HEK293 (cell line): ENCODE measurements around the gene EPSTI1.

Experiments
- CTCF ChIA-PET: fragments of 350-600 bp; formaldehyde crosslinking; extraction: SDS; loops from one replicate; lab custom pipeline; 2021; ENCODE audit warnings: antibody characterized with exemption; lab: Yijun Ruan, JAX
- POLR2A ChIA-PET: fragments of 300-600 bp; formaldehyde crosslinking; extraction: SDS; loops from one replicate; lab custom pipeline; 2020; ENCODE audit warnings: antibody characterized with exemption, inconsistent platforms; lab: Yijun Ruan, JAX
- H3K27ac ChIP-seq: fragments of 200-500 bp; sonication (Bioruptor generic); 2 replicates; pipeline ENCODE4 v1.5.1; 2014; ENCODE audit warnings: low read depth, low read length, control low read depth, inconsistent platforms; ENCODE audit errors: extremely low read depth
- H3K36me3 ChIP-seq, 2 experiments: fragments of 200-500 bp in 1 of 2; sonication (Bioruptor generic) in 1 of 2; 1 replicate in 1 of 2; 2 replicates in 1 of 2; pipeline ENCODE4 v1.5.1; 2014 to 2017; ENCODE audit warnings: inconsistent platforms in 2 of 2, low read length in 2 of 2; ENCODE audit not compliant: control insufficient read depth in 2 of 2, insufficient read depth in 1 of 2
- H3K4me1 ChIP-seq: fragments of 200-500 bp; sonication (Bioruptor generic); 2 replicates; pipeline ENCODE4 v1.5.1; 2014; ENCODE audit warnings: mild to moderate bottlenecking, low read length, inconsistent platforms; ENCODE audit not compliant: control insufficient read depth, insufficient read depth
- H3K4me3 ChIP-seq: 2 replicates; pipeline ENCODE4 v1.5.1; 2011; ENCODE audit warnings: low read depth, mild to moderate bottlenecking, control low read depth, low read length, moderate library complexity
- H3K9me3 ChIP-seq: fragments of 200-500 bp; sonication (Bioruptor generic); 2 replicates; pipeline ENCODE4 v1.5.1; 2014; ENCODE audit warnings: low read depth, low read length, inconsistent platforms; ENCODE audit not compliant: control insufficient read depth, insufficient read depth
- KLF9 ChIP-seq: fragments of 450-650 bp; formaldehyde crosslinking; IDR thresholded peaks from 2 replicates; pipeline ENCODE4 v1.5.1; 2016; ENCODE audit warnings: missing biosample characterization, missing genetic modification characterization, low read depth
- MEIS1 ChIP-seq: sonication (generic); formaldehyde crosslinking; IDR thresholded peaks from 2 replicates; pipeline ENCODE4 v1.8.1; 2022; ENCODE audit warnings: missing genetic modification reagents, mild to moderate bottlenecking, borderline replicate concordance
- SCRT2 ChIP-seq: fragments of 450-650 bp; formaldehyde crosslinking; IDR thresholded peaks from 2 replicates; pipeline ENCODE4 v1.5.1; 2016; ENCODE audit warnings: missing biosample characterization, missing genetic modification characterization
- ZBTB1 ChIP-seq: fragments of 450-650 bp; formaldehyde crosslinking; IDR thresholded peaks from 2 replicates; pipeline ENCODE4 v1.5.1; 2016; ENCODE audit warnings: missing biosample characterization, missing genetic modification characterization
- ZBTB7A ChIP-seq: fragments of 450-650 bp; formaldehyde crosslinking; IDR thresholded peaks from 2 replicates; pipeline ENCODE4 v1.5.1; 2016; ENCODE audit warnings: low read depth, missing biosample characterization, missing genetic modification characterization
- ZNF155 ChIP-seq: fragments of 450-650 bp; formaldehyde crosslinking; IDR thresholded peaks from 2 replicates; pipeline ENCODE4 v1.5.1; 2016; ENCODE audit warnings: missing biosample characterization, missing genetic modification characterization
- ZNF16 ChIP-seq: fragments of 450-650 bp; formaldehyde crosslinking; IDR thresholded peaks from 2 replicates; pipeline ENCODE4 v1.5.1; 2016; ENCODE audit warnings: low read depth, missing biosample characterization, missing genetic modification characterization
- ZNF521 ChIP-seq: fragments of 450-650 bp; formaldehyde crosslinking; IDR thresholded peaks from 2 replicates; pipeline ENCODE4 v1.5.1; 2017; ENCODE audit warnings: missing biosample characterization, mild to moderate bottlenecking, missing genetic modification characterization
- ZNF529 ChIP-seq: fragments of 450-650 bp; formaldehyde crosslinking; IDR thresholded peaks from 2 replicates; pipeline ENCODE4 v1.5.1; 2017; ENCODE audit warnings: missing genetic modification characterization, missing biosample characterization; ENCODE audit not compliant: insufficient replicate concordance
- ZNF544 ChIP-seq: fragments of 450-650 bp; formaldehyde crosslinking; IDR thresholded peaks from 2 replicates; pipeline ENCODE4 v1.5.0; 2017; ENCODE audit warnings: missing biosample characterization, missing genetic modification characterization
- ZNF560 ChIP-seq: fragments of 450-650 bp; formaldehyde crosslinking; IDR thresholded peaks from 2 replicates; pipeline ENCODE4 v1.5.1; 2017; ENCODE audit warnings: missing biosample characterization, missing genetic modification characterization, borderline replicate concordance
- ZNF561 ChIP-seq: fragments of 450-650 bp; IDR thresholded peaks from 2 replicates; pipeline ENCODE4 v1.5.1; 2018; ENCODE audit warnings: missing biosample characterization, missing genetic modification characterization, borderline replicate concordance
- ZNF76 ChIP-seq: fragments of 450-650 bp; formaldehyde crosslinking; IDR thresholded peaks from 2 replicates; pipeline ENCODE4; 2016; ENCODE audit warnings: low read depth, missing biosample characterization, missing genetic modification characterization, borderline replicate concordance
- ZNF776 ChIP-seq: fragments of 450-650 bp; formaldehyde crosslinking; IDR thresholded peaks from 2 replicates; pipeline ENCODE4 v1.5.0; 2017; ENCODE audit warnings: missing biosample characterization, missing genetic modification characterization, borderline replicate concordance
- TF ChIP-seq, protein P1 (sequence below): fragments of 450-650 bp; IDR thresholded peaks from 2 replicates; pipeline ENCODE4 v1.5.1; 2018; ENCODE audit warnings: missing biosample characterization, missing genetic modification characterization
- TF ChIP-seq, protein P2 (sequence below): fragments of 450-650 bp; formaldehyde crosslinking; IDR thresholded peaks from 2 replicates; pipeline ENCODE4 v1.5.1; 2016; ENCODE audit warnings: missing biosample characterization, missing genetic modification characterization
- TF ChIP-seq, protein P3 (sequence below): fragments of 450-650 bp; formaldehyde crosslinking; IDR thresholded peaks from 2 replicates; pipeline ENCODE4 v1.5.1; 2016; ENCODE audit warnings: missing biosample characterization, missing genetic modification characterization
- TF ChIP-seq, protein P4 (sequence below): fragments of 450-650 bp; formaldehyde crosslinking; IDR thresholded peaks from 2 replicates; pipeline ENCODE4 v1.5.1; 2016; ENCODE audit warnings: missing biosample characterization, missing genetic modification characterization
- TF ChIP-seq, protein P5 (sequence below): fragments of 450-650 bp; formaldehyde crosslinking; IDR thresholded peaks from 2 replicates; pipeline ENCODE4 v1.5.1; 2017; ENCODE audit warnings: missing biosample characterization, missing genetic modification characterization

The EPSTI1 gene

DNA sequence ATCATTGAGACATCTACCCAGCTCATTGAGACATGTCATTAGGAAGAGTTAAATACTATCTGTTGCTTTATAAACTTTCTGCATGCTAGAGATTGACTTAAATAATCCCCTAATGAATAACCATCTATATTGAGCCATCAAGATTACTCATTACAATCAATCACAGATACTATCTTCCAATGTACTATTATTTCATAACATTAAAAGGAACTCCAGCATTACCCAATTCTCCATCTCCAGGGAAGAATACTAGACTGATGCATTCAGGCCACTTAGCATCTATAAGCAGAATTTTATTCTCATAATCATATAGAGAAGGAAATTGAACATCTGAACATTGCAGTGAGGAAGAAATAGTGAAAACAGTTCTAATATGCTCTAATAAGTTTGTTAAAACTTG is 8.0 kb downstream of the EPSTI1 start:
- H3K27ac ChIP-seq = no peak overlapping the region
- no peaks in the 10 kb centered on the region for H3K9me3 ChIP-seq
- no peaks in the 10 kb centered on the region for H3K4me1 ChIP-seq
- no peak for TF ChIP-seq ZNF529
- TF ChIP-seq ZBTB7A (tag by site-specific recombination) = no peak
- TF ChIP-seq, protein P1, sequence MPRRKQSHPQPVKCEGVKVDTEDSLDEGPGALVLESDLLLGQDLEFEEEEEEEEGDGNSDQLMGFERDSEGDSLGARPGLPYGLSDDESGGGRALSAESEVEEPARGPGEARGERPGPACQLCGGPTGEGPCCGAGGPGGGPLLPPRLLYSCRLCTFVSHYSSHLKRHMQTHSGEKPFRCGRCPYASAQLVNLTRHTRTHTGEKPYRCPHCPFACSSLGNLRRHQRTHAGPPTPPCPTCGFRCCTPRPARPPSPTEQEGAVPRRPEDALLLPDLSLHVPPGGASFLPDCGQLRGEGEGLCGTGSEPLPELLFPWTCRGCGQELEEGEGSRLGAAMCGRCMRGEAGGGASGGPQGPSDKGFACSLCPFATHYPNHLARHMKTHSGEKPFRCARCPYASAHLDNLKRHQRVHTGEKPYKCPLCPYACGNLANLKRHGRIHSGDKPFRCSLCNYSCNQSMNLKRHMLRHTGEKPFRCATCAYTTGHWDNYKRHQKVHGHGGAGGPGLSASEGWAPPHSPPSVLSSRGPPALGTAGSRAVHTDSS (tag by site-specific recombination) = no peak
- no peak for TF ChIP-seq ZNF521 (tag by site-specific recombination)
- no peak for TF ChIP-seq ZNF544 (tag by site-specific recombination)
- H3K36me3 ChIP-seq = no peaks in the 10 kb centered on the region
- ChIA-PET CTCF (interaction anchor here (0.6 kb wide), 1 partner anchor 71 kb away, joined by 3 read pairs; no protein-coding TSS in a partner anchor), POLR2A (no interaction called here)
- no peak overlapping the region for H3K4me3 ChIP-seq

DNA sequence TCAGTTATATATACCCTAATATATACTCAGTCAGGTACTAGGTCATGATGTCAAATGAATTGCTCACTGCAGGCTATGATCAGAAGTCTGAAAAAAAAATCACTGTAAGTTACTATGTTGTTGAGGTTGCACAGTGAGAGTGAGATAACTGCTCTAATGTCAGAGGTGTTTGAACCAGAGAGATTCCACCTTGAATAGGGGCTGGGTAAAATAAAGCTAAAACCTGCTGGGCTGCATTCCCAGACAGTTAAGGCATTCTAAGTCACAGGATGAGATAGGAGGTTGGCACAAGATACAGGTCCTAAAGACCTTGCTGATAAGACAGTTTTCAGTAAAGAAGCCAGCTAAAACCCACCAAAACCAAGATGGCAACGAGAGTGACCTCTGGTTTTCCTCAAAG is 10.2 kb downstream of the EPSTI1 start:
- POLR2A ChIA-PET = no interaction called here
- TF ChIP-seq ZBTB1 (no peak), MEIS1 (CRISPR knock-in tag) (no peak), ZNF560 (no peak), ZNF155 (no peak), SCRT2 (no peak), ZNF76 (tag by site-specific recombination) (no peak)
- TF ChIP-seq, protein P2, sequence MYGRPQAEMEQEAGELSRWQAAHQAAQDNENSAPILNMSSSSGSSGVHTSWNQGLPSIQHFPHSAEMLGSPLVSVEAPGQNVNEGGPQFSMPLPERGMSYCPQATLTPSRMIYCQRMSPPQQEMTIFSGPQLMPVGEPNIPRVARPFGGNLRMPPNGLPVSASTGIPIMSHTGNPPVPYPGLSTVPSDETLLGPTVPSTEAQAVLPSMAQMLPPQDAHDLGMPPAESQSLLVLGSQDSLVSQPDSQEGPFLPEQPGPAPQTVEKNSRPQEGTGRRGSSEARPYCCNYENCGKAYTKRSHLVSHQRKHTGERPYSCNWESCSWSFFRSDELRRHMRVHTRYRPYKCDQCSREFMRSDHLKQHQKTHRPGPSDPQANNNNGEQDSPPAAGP (tag by site-specific recombination) = no peak
- TF ChIP-seq, protein P3, sequence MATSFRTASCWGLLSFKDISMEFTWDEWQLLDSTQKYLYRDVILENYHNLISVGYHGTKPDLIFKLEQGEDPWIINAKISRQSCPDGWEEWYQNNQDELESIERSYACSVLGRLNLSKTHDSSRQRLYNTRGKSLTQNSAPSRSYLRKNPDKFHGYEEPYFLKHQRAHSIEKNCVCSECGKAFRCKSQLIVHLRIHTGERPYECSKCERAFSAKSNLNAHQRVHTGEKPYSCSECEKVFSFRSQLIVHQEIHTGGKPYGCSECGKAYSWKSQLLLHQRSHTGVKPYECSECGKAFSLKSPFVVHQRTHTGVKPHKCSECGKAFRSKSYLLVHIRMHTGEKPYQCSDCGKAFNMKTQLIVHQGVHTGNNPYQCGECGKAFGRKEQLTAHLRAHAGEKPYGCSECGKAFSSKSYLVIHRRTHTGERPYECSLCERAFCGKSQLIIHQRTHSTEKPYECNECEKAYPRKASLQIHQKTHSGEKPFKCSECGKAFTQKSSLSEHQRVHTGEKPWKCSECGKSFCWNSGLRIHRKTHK (tag by site-specific recombination) = no peak
- TF ChIP-seq, protein P4, sequence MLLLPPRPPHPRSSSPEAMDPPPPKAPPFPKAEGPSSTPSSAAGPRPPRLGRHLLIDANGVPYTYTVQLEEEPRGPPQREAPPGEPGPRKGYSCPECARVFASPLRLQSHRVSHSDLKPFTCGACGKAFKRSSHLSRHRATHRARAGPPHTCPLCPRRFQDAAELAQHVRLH = no peak
- TF ChIP-seq, all 188 proteins: peak for 0
- Histone ChIP-seq H3K27ac (no peak overlapping the region), H3K9me3 (no peaks in the 10 kb centered on the region), H3K4me1 (no peaks in the 10 kb centered on the region), H3K36me3 (no peaks in the 10 kb centered on the region), H3K4me3 (no peak overlapping the region)
- CTCF ChIA-PET = interaction anchor here (0.6 to 0.7 kb wide), 2 partner anchors 10 to 387 kb away, joined by 3 read pairs; no protein-coding TSS in a partner anchor

DNA sequence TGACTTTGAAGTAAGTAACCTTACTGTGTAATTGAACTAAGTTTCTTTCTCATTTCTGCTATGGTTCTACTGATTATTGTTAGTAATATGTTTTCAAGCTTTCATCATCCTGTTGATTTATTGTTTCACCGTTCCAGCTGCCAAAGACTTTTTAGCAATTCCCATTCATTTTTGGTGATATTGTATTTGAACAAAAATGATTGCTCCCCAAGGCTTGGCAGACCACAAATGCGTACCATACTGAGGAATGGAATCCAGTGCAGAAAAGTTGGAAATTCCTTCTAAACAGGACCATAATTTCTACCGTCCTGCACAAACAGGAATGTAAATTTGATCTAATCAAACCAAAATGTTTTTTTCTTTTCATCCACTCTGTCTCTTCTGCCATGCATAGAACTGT is 10.7 kb downstream of the EPSTI1 start:
- no peak overlapping the region for H3K27ac ChIP-seq
- no peaks in the 10 kb centered on the region for H3K9me3 ChIP-seq
- CTCF ChIA-PET = interaction anchor here (3.6 kb wide), 1 partner anchor 12 kb away, joined by 16 read pairs; no protein-coding TSS in a partner anchor
- no peak overlapping the region for H3K4me3 ChIP-seq
- no peaks in the 10 kb centered on the region for H3K36me3 ChIP-seq
- TF ChIP-seq ZNF561 (no peak), ZNF776 (tag by site-specific recombination) (no peak), KLF9 (tag by site-specific recombination) (no peak), ZNF544 (tag by site-specific recombination) (no peak), ZNF16 (tag by site-specific recombination) (no peak)
- TF ChIP-seq, protein P5, sequence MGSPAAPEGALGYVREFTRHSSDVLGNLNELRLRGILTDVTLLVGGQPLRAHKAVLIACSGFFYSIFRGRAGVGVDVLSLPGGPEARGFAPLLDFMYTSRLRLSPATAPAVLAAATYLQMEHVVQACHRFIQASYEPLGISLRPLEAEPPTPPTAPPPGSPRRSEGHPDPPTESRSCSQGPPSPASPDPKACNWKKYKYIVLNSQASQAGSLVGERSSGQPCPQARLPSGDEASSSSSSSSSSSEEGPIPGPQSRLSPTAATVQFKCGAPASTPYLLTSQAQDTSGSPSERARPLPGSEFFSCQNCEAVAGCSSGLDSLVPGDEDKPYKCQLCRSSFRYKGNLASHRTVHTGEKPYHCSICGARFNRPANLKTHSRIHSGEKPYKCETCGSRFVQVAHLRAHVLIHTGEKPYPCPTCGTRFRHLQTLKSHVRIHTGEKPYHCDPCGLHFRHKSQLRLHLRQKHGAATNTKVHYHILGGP (tag by site-specific recombination) = no peak
- POLR2A ChIA-PET = no interaction called here
- H3K4me1 ChIP-seq = no peaks in the 10 kb centered on the region
